ENCODE results near the gene PHACTR4. TPM values are rescaled to one million over a fixed set of nuclear protein-coding genes. Genes with fewer than 3 reads are reported as not detected.
A peak's percentile ranks its signal among the peaks of the same experiment; 100 is the strongest.
"Not testable (repeated sequence)": the region's sequence is repeated elsewhere in the genome, so short reads cannot be mapped to it uniquely, and the experiment has no call there.

PHACTR4 gene
- total and polyA plus RNA-seq, 2 experiments from 2014 or later, result 14.8 to 27.1 TPM

GRCh38 chr1:28538286-28538685 is 168.7 kb downstream of the PHACTR4 start:
- TF ChIP-seq CTCF (IDR thresholded peaks at IDR 0.05; ENCODE audit: low read depth, low read length), result no peak
- H3K4me3 ChIP-seq, result no peak overlapping the region
- peaks cover 13% of the 10 kb centered on the region for H3K36me3 ChIP-seq
- no peak for DNase-seq (ENCODE audit: low read depth in 1 of 2, low spot score in 1 of 2)
- no peaks in the 10 kb centered on the region for H3K9me3 ChIP-seq (ENCODE audit: low read depth)
- H3K27ac ChIP-seq, result peak overlapping the region; percentile 80
- peaks cover 12% of the 10 kb centered on the region for H3K4me1 ChIP-seq (ENCODE audit: low read depth)
- no peaks in the 10 kb centered on the region for H3K27me3 ChIP-seq

GRCh38 chr1:28540651-28541050 is 171.1 kb downstream of the PHACTR4 start:
- H3K4me1 ChIP-seq (ENCODE audit: low read depth), result peaks cover 12% of the 10 kb centered on the region
- peaks cover 6% of the 10 kb centered on the region for H3K36me3 ChIP-seq
- H3K9me3 ChIP-seq (ENCODE audit: low read depth), result no peaks in the 10 kb centered on the region
- H3K27ac ChIP-seq, result peak overlapping the region; percentile 41
- no peaks in the 10 kb centered on the region for H3K27me3 ChIP-seq
- DNase-seq (ENCODE audit: low read depth in 1 of 2, low spot score in 1 of 2), result no peak
- TF ChIP-seq CTCF (IDR thresholded peaks at IDR 0.05; ENCODE audit: low read depth, low read length), result no peak
- H3K4me3 ChIP-seq, result no peak overlapping the region

- H3K9me3 ChIP-seq (ENCODE audit: low read depth); H3K36me3 ChIP-seq; DNase-seq (ENCODE audit: low read depth in 1 of 2, low spot score in 1 of 2); H3K27ac ChIP-seq; H3K4me3 ChIP-seq; H3K27me3 ChIP-seq: not testable (repeated sequence)
- H3K4me1 ChIP-seq (ENCODE audit: low read depth), result peaks cover 12% of the 10 kb centered on the region
These were observed 172.0 kb downstream of the PHACTR4 start for GRCh38 chr1:28541414-28542015.

- Histone ChIP-seq H3K9me3 (ENCODE audit: low read depth) (no peaks in the 10 kb centered on the region), H3K4me3 (no peak overlapping the region), H3K27ac (no peak overlapping the region), H3K36me3 (no peaks in the 10 kb centered on the region), H3K4me1 (ENCODE audit: low read depth) (no peaks in the 10 kb centered on the region), H3K27me3 (no peaks in the 10 kb centered on the region)
- DNase-seq (ENCODE audit: low read depth in 1 of 2, low spot score in 1 of 2), result no peak
- TF ChIP-seq CTCF (IDR thresholded peaks at IDR 0.05; ENCODE audit: low read depth, low read length), result no peak
These were observed 175.7 kb downstream of the PHACTR4 start for GRCh38 chr1:28545246-28545628.

- Histone ChIP-seq H3K4me1 (ENCODE audit: low read depth) (no peaks in the 10 kb centered on the region), H3K9me3 (ENCODE audit: low read depth) (no peaks in the 10 kb centered on the region), H3K36me3 (no peaks in the 10 kb centered on the region), H3K27ac (no peak overlapping the region), H3K27me3 (no peaks in the 10 kb centered on the region), H3K4me3 (no peak overlapping the region)
- no peak for TF ChIP-seq CTCF (IDR thresholded peaks at IDR 0.05; ENCODE audit: low read depth, low read length)
- peak in 1 of 2 donors; percentile 33 for DNase-seq (ENCODE audit: low read depth in 1 of 2, low spot score in 1 of 2)
These were observed 178.8 kb downstream of the PHACTR4 start for GRCh38 chr1:28548318-28548717.

Other genes starting within 250 kb of the PHACTR4 start
- gene PTAFR, start 193.1 kb upstream of the PHACTR4 start, total RNA-seq, result 0.07 and 0.09 TPM in 2 replicates
- gene PTAFR, start 193.1 kb upstream of the PHACTR4 start, polyA plus RNA-seq, result not detected in 2 replicates
- 51.9 and 72.3 TPM in 2 replicates for gene DNAJC8, start 136.7 kb upstream of the PHACTR4 start, total RNA-seq
- 117 and 137 TPM in 2 replicates for gene DNAJC8, start 136.7 kb upstream of the PHACTR4 start, polyA plus RNA-seq
- 1,032 and 1,070 TPM in 2 replicates for gene ATP5IF1, start 133.6 kb upstream of the PHACTR4 start, total RNA-seq
- 966 and 1,056 TPM in 2 replicates for gene ATP5IF1, start 133.6 kb upstream of the PHACTR4 start, polyA plus RNA-seq
- 22.3 and 24.6 TPM in 2 replicates for gene SESN2, start 110.2 kb upstream of the PHACTR4 start, total RNA-seq
- gene SESN2, start 110.2 kb upstream of the PHACTR4 start, polyA plus RNA-seq, result 24.5 and 24.8 TPM in 2 replicates
- gene MED18, start 40.7 kb upstream of the PHACTR4 start, total RNA-seq, result 11.5 and 14.9 TPM in 2 replicates
- 14.1 and 17.6 TPM in 2 replicates for gene MED18, start 40.7 kb upstream of the PHACTR4 start, polyA plus RNA-seq
- gene RCC1, start 136.3 kb downstream of the PHACTR4 start, total RNA-seq, result 22.0 and 24.7 TPM in 2 replicates
- 14.6 and 24.6 TPM in 2 replicates for gene RCC1, start 136.3 kb downstream of the PHACTR4 start, polyA plus RNA-seq
- gene TRNAU1AP, start 183.3 kb downstream of the PHACTR4 start, total RNA-seq, result 26.0 and 26.1 TPM in 2 replicates
- 39.9 and 61.2 TPM in 2 replicates for gene TRNAU1AP, start 183.3 kb downstream of the PHACTR4 start, polyA plus RNA-seq
- gene RAB42, start 222.5 kb downstream of the PHACTR4 start, total RNA-seq, result 11.7 and 12.5 TPM in 2 replicates
- 7.3 and 11.9 TPM in 2 replicates for gene RAB42, start 222.5 kb downstream of the PHACTR4 start, polyA plus RNA-seq